Measurements from ENCODE around the gene DIRAS1.

Gene DIRAS1

GRCh38 chr19:2768365-2769132 lies 47.4 kb upstream of the DIRAS1 start:
- TF ChIP-seq EZH2phosphoT487 (IDR thresholded peaks at IDR 0.05; ENCODE audit: low read depth) (no peak), CTCF (IDR thresholded peaks at IDR 0.05; ENCODE audit: low read depth, low read length) (no peak)
- peaks cover 40% of the 10 kb centered on the region for H4K20me1 ChIP-seq (ENCODE audit: insufficient read depth, low read length)
- H2AFZ ChIP-seq (ENCODE audit: low read depth, low read length), result no peak overlapping the region
- peaks cover 46% of the 10 kb centered on the region for H3K36me3 ChIP-seq (replicated peaks; ENCODE audit: low read depth, low read length)
- H3K27me3 ChIP-seq (ENCODE audit: low read depth, low read length), result no peaks in the 10 kb centered on the region
- H3K9me3 ChIP-seq (ENCODE audit: insufficient read depth, low read length), result no peaks in the 10 kb centered on the region
- no peak overlapping the region for H3K4me2 ChIP-seq (ENCODE audit: low read length)
- no peak overlapping the region for H3K9ac ChIP-seq (ENCODE audit: low read length)
- H3K79me2 ChIP-seq (ENCODE audit: low read length), result peaks cover 51% of the 10 kb centered on the region
- H3K27ac ChIP-seq (ENCODE audit: low read length), result no peak overlapping the region
- no peaks in the 10 kb centered on the region for H3K4me1 ChIP-seq (ENCODE audit: low read length)
- no peak overlapping the region for H3K4me3 ChIP-seq (ENCODE audit: low read length)

GRCh38 chr19:2767688-2768087 lies 46.5 kb upstream of the DIRAS1 start:
- Histone ChIP-seq H3K9me3 (ENCODE audit: insufficient read depth, low read length) (no peaks in the 10 kb centered on the region), H3K36me3 (replicated peaks; ENCODE audit: low read depth, low read length) (peaks cover 50% of the 10 kb centered on the region), H2AFZ (ENCODE audit: low read depth, low read length) (no peak overlapping the region), H3K27ac (ENCODE audit: low read length) (no peak overlapping the region), H3K27me3 (ENCODE audit: low read depth, low read length) (no peaks in the 10 kb centered on the region), H4K20me1 (ENCODE audit: insufficient read depth, low read length) (peaks cover 40% of the 10 kb centered on the region), H3K4me1 (ENCODE audit: low read length) (no peaks in the 10 kb centered on the region), H3K4me3 (ENCODE audit: low read length) (no peak overlapping the region), H3K79me2 (ENCODE audit: low read length) (peaks cover 49% of the 10 kb centered on the region), H3K9ac (ENCODE audit: low read length) (no peak overlapping the region), H3K4me2 (ENCODE audit: low read length) (no peak overlapping the region)
- TF ChIP-seq CTCF (IDR thresholded peaks at IDR 0.05; ENCODE audit: low read depth, low read length) (no peak), EZH2phosphoT487 (IDR thresholded peaks at IDR 0.05; ENCODE audit: low read depth) (no peak)

GRCh38 chr19:2766594-2767372 lies 45.6 kb upstream of the DIRAS1 start:
- Histone ChIP-seq H3K36me3 (replicated peaks; ENCODE audit: low read depth, low read length) (peaks cover 48% of the 10 kb centered on the region), H3K9ac (ENCODE audit: low read length) (no peak overlapping the region), H2AFZ (ENCODE audit: low read depth, low read length) (no peak overlapping the region), H3K27me3 (ENCODE audit: low read depth, low read length) (no peaks in the 10 kb centered on the region), H4K20me1 (ENCODE audit: insufficient read depth, low read length) (peaks cover 31% of the 10 kb centered on the region), H3K9me3 (ENCODE audit: insufficient read depth, low read length) (no peaks in the 10 kb centered on the region), H3K4me2 (ENCODE audit: low read length) (no peak overlapping the region), H3K4me1 (ENCODE audit: low read length) (no peaks in the 10 kb centered on the region), H3K27ac (ENCODE audit: low read length) (no peak overlapping the region), H3K79me2 (ENCODE audit: low read length) (peaks cover 40% of the 10 kb centered on the region), H3K4me3 (ENCODE audit: low read length) (no peak overlapping the region)
- TF ChIP-seq CTCF (IDR thresholded peaks at IDR 0.05; ENCODE audit: low read depth, low read length) (no peak), EZH2phosphoT487 (IDR thresholded peaks at IDR 0.05; ENCODE audit: low read depth) (no peak)

- H3K27me3 ChIP-seq (ENCODE audit: low read depth, low read length), result no peaks in the 10 kb centered on the region
- H3K79me2 ChIP-seq (ENCODE audit: low read length), result peaks cover 26% of the 10 kb centered on the region
- H3K27ac ChIP-seq (ENCODE audit: low read length), result no peak overlapping the region
- H3K9me3 ChIP-seq (ENCODE audit: insufficient read depth, low read length), result no peaks in the 10 kb centered on the region
- no peak overlapping the region for H3K4me3 ChIP-seq (ENCODE audit: low read length)
- peaks cover 19% of the 10 kb centered on the region for H4K20me1 ChIP-seq (ENCODE audit: insufficient read depth, low read length)
- TF ChIP-seq EZH2phosphoT487 (IDR thresholded peaks at IDR 0.05; ENCODE audit: low read depth) (no peak), CTCF (IDR thresholded peaks at IDR 0.05; ENCODE audit: low read depth, low read length) (no peak)
- no peak overlapping the region for H3K9ac ChIP-seq (ENCODE audit: low read length)
- no peak overlapping the region for H2AFZ ChIP-seq (ENCODE audit: low read depth, low read length)
- H3K36me3 ChIP-seq (replicated peaks; ENCODE audit: low read depth, low read length), result peaks cover 51% of the 10 kb centered on the region
- no peaks in the 10 kb centered on the region for H3K4me1 ChIP-seq (ENCODE audit: low read length)
- H3K4me2 ChIP-seq (ENCODE audit: low read length), result no peak overlapping the region
Observed at GRCh38 chr19:2765376-2765775, 44.2 kb upstream of the DIRAS1 start.

Data from OCI-LY3 (cell line).